HG02938 (cell line): ENCODE results near the gene PDZD7.
"Not testable (repeated sequence)": the region's sequence is repeated elsewhere in the genome, so short reads cannot be mapped to it uniquely, and the experiment has no call there.

ENCODE experiments used
- ATAC-seq: cut with Tn5 transposase; IDR thresholded peaks from one replicate; pipeline ENCODE4 v1.9.1; 2021; ENCODE audit warnings: mild to moderate bottlenecking, moderate library complexity; ENCODE audit not compliant: unreplicated experiment

PDZD7 gene

DNA sequence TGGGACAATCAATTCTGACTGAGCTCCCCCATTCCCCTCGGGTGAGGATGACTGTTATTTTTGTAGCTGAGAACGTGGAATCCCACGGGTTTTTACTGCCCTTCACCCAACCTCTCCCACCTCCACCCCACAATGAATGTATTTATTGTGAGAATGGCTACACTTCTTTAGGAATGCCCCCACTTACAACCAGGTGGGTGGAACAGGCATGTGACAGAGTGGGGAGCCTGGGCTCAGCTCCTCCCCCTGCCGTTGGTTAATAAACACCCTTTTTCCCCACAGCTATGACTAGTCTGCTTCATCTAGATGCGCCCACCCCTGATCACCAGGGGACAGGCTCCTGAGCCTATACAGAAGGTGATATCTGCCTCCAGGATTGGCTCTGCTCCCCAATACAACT, 45.6 kb downstream of the PDZD7 start:
- no peak for ATAC-seq

DNA sequence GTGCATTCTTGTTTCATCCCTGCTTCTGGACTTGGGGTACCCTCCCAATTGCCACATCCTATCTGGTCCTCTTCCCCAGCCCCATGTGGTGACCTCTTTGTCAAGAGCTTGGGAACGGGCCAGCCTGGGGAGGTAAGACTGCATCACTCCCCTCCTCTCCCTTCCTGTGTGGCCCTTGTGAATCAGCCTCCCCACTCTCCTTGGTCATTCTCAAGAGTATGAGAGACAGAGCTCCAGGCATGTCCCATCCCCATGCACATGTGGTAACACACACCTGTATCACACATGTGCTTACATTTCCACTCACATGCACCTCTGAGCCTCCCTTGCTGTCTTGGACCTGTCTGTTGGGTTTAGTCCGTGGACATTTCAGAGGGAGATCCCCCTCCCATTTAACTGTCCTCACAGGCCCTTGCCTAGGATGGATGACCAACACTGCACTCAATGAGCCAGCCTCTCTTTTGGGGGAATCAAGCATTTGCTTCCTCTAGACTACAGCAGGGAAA, 46.2 kb downstream of the PDZD7 start:
- no peak for ATAC-seq

DNA sequence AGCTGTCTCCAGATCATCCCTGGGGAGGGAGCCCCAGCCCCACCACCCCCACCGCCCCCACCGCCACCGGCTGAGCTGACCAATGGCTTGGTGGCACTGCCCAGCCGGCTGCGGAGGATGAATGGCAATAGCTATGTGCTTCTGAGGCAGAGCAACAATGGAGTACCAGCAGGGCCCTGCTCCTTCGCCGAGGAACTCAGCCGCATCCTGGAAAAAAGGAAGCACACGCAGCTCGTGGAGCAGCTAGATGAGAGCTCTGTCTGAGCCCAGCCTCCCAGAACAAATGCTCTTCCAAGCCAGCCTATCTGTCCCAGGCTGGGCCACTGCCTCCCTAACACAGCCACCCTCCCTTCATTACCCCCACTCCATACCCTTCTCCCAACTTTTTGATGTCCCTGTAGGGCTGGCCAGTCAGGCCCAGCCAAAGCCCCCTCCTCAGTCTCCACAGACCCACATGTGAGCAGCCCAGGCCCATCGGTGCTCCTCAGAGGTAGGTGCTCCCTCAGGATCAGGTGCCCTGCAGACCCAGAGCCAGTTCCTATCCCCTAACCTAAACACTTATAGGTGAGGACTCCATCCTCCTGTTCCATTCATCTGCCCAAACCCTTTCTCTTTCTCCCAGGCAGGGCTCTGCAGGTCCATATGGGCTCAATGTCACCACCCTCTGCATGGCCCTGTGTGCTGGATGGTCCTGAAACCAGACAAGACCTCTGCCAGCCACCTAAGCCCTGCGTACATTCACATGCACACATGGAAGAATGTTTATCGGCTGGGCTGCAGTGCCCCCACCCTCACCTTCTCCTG, 46.9 kb downstream of the PDZD7 start:
- ATAC-seq, result no peak

DNA sequence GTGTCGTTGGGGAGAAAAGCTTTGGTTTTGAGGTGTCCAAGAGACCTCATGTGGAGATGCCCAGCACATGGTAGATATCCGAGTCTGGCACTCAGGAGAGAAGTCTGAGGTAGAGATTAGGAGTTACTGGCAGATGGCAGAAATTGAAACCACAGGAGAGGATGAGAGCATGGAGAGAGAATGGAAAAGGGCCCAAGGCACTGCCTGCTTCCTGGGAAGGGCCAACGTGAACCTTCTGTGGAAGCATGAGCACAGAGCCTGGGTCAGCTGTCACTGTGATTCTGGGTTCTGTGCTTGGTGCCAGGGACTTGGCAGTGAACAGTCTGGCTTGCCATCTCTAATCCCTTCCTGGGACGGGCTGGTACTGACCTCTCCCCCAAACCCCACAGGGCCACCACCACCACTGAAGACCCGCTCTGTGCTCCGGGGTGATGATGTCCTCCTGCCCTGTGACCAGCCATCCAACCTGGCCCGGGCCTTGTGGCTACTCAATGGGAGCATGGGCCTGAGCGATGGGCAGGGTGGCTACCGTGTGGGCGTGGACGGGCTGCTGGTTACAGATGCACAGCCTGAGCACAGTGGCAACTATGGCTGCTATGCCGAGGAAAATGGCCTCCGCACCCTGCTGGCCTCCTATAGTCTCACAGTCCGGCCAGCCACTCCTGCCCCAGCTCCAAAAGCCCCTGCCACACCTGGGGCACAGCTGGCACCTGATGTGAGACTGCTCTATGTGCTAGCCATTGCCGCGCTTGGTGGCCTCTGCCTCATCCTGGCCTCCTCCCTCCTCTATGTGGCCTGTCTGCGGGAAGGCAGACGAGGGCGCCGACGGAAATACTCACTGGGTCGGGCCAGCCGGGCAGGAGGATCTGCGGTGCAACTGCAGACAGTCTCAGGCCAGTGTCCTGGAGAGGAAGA, 47.8 kb downstream of the PDZD7 start:
- no peak for ATAC-seq

DNA sequence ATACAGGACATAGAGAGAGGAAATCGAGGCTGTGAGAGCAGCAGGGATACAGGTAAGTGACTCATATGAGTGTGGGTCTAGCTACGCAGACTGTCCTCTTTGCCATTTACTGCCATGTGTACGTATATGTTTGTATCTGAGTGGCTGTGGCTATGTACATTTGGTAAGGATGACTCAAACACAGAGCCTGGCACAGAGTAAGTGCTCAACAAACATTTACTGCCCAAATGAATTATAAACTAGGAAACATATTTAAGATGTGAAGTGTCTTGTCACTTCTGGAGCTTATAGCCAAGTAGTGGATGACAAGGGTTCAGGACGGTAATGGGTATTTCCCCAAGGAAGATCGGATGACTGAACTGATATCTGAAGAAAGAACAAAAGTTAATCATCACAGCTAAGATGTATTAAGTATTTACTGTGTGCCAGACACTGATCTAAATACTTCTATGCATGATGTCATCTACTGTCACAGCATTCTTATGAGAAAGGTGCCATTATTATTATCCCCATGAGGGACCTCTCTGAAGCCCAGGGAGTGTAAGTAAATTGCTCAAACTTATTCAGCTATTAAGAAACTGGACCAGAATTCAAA, 49.7 kb downstream of the PDZD7 start:
- ATAC-seq, result no peak

DNA sequence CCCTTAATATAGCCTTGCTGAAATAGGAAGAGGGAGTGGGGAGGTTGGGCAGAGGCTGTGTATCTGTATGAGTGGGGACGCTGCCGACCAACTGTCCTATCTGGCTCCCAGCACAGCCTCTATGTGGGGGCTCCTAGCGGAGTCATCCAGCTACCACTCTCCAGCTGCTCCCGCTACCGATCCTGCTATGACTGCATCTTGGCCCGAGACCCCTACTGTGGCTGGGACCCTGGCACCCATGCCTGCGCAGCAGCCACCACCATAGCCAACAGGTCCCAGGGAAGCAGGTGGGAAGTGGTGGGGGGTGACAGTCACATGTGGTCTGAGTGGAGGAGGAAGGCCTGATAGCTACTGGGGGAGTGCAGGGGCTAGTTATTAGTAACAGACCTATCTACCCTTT, 50.2 kb downstream of the PDZD7 start:
- ATAC-seq, result no peak

DNA sequence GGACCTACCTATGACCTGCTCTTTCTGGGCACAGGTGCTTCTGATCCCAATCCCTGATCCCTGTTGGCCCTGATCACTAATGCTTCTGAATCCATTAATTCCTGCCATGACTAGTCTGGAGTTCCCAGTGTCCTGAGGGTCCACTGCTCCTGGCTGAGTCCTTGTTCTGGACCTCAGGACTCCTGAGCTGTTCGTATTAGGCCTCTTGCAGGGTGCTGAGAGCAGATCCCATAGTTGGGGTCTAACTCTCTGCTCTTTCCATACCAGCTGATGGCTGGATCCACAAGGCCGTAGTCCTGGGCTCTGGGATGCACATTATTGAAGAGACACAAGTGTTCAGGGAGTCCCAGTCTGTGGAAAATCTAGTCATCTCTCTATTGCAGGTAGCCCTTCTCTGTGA, 50.6 kb downstream of the PDZD7 start:
- no peak for ATAC-seq

DNA sequence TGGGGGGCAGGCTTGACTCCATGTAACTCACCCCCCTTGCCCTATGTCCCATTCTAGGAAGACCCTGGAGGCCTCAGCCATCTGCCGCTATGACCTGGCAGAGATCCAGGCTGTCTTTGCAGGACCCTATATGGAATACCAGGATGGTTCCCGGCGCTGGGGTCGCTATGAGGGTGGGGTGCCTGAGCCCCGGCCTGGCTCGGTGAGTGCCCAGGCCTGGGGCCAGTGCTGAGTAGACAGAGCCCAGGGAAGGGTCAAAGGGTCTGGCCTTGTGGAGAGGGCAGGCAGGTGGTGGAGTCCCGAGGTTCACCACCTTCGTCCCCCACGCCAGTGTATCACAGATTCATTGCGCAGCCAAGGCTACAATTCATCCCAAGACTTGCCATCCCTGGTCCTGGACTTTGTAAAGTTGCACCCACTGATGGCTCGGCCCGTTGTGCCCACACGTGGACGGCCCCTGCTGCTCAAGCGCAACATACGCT, 51.1 kb downstream of the PDZD7 start:
- ATAC-seq, result no peak

DNA sequence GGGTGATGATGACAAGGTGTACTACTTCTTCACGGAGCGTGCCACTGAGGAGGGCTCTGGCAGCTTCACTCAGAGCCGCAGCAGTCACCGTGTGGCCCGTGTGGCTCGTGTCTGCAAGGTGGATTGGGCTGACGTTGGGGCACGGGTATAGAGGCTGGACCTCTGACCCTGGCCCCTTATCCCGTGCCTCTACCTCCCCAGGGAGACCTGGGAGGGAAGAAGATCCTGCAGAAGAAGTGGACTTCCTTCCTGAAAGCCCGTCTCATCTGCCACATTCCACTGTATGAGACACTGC, 52.1 kb downstream of the PDZD7 start:
- ATAC-seq, result no peak

DNA sequence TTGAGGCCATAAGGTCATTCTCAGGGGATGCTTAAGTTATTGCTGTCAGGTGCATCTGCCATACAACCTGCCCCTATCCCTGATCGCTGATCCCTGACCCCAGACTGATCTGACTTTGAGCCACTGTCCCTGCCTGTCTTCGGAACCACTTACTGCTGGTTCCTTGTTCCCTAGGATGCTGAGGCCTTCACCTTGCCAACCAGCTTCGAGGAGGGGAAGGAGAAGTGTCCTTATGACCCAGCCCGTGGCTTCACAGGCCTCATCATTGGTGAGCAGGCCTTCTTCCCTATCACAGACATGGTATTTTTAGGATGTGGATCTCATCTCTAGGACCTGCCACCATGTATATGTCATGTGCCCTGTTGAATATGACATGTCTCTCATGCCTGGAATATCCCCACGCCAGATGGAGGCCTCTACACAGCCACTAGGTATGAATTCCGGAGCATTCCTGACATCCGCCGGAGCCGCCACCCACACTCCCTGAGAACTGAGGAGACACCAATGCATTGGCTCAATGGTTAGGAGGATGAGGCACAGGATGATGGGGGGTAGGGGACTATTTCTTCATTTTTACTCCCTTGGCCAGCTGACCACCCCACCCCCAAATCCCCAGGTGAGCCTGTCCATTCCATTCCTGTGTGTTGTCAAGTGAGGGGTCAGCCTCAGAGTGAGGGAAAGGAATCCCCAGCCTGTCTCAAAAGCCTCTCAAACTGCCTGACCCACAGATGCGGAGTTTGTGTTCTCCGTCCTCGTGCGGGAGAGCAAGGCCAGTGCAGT, 52.6 kb downstream of the PDZD7 start:
- ATAC-seq, result no peak

DNA sequence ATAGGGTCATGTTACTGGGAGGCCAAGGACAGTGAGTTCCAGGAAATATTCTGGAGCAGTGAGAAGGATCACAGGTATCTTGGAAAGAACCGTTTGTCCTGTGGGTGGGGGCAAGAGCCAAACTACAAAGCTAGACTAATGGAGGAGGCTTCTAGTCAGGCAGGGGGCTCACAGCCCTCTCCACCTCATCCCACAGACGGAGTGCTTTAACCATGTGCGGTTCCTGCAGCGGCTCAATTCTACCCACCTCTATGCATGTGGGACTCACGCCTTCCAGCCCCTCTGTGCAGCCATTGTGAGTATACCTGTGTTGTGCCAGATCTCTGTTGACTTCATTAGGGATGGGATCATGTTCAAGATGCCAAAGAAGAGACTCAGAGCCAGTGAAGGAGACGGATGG, 53.5 kb downstream of the PDZD7 start:
- ATAC-seq, result no peak

DNA sequence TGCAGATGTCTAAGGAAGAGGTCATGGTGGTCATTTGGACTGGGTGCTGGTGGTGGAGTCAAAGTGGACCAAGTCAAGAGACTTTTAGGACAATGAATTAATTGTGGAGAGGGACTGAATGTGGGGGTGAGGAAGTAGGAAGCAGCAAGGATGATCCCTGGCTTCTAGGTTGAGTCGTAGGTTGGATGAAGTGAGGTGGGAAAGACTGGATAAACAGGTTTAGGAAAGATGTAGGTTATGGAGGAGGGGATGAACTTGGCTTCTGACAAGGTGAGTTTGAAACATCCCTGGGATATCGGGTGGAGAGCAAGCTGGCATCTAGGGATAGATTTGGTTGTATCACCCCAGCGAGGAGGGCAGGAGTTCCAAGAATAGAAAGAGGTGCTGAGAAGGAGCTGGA, 54.0 kb downstream of the PDZD7 start:
- no peak for ATAC-seq

DNA sequence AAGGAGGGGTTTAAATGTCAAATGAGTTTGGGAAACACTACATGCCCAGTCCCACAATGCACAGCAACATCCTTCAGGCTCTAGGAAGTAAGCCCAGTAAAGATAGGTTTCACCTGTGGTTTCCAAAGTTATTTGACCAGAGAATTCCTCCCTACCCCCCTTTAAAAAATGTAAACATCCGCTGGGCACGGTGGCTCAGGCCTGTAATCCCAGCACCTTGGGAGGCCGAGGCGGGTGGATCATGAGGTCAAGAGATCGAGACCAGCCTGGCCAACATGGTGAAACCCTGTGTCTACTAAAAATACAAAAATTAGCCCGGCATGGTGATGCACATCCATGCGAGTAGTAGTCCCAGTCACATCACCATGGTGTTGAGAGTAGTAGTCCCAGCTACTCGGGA, 55.5 kb downstream of the PDZD7 start:
- not testable (repeated sequence) for ATAC-seq

DNA sequence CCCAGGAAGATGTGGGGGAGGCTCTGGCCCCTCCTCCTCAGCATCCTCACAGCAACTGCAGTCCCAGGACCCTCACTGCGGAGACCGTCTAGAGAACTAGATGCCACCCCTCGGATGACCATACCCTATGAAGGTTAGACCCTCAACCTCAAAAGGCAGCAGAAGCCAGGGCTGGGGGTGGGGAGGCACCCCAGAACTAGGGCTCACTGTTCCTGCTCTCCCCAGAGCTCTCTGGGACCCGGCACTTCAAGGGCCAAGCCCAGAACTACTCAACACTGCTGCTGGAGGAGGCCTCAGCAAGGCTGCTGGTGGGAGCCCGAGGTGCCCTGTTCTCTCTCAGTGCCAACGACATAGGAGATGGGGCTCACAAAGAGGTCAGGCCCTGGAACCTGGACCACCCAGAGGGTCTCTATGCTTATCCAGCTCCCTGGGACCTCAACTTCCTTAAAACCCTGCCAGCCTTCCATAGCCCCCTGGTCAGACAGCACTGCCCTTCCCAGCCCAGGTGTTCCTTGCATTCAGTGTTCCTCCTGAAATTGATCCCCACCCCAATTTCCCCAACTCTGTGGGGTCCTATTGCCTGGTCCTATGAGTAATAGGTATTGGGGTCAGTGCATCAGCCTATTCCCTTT, 57.9 kb downstream of the PDZD7 start:
- ATAC-seq, result no peak

DNA sequence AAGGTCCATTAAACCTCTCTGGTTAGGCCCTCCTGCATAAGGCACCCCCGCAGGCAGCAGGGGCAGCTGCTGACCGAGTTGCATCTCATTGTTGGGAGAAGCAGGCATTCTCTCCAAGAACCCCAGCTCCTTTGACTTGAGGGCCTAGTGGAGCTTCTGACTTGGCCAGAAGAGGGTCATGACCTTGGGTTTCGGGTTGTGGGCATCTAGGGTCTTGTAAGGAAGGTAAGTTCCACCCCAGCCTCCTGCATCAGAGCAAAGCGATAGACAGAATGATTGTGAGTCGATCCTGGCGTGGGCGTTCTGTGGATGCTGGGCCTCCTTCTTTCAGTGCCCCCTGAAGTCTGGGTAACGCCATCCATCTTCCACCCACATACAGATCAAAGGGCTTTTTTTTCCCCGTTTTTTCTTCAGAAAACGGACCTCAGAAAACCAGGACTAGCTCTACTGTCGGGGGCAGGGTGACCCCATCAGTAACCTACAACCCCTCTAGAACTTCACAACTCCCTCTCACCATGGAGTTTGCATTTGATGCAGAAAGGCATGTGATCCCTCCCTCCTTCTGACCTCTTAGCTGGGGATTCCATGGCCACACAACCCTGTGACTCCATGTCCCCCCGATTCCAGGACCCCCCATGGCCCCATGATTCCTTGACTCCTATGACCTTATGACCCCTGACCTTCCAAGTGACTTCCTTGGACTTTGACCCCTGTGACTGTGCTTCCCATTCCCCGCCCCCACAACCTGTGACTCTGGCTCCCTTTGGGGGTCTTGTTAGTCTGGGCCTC, 58.6 kb downstream of the PDZD7 start:
- no peak for ATAC-seq

DNA sequence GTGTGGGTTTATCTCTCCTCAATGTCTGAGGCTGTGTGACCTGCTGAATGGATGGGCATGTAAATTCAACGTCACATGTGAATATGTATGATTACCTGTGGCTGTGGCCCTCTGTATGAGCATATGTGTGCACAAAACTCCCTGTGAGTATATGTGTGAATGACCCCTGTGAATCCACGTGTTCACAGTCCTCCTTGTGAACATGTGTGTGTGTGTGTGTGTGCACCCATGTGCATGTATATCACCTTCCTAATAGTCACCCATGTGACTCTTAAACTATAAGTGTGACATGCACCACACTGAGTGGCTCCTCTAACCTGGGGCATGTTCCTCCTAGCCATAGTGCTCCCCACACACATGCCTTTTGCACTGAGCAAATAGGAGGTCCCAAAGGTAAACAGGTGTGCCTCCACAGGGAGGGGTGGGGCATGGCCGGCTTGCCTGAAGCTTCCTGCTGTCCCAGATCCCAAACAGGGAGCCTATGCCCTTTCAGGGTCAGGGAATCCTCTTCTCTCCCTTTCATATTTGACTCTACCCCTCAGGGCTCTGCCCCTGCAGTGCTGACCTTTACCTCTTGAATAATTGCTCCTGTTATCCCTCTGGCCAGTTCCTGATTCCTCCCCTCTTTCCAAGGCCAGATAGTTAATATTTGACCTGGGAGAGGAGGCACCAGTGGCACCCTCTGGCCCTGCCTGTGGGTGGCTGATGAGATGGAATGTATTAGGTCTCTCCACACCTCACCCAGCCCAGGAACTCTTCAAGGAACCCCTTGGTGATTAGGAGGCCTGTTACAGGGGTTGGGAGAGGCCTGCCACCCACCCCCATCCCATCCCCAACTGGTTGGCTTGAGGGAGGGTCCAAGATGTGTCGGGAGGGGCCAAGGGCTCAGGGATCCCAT, 59.8 kb downstream of the PDZD7 start:
- no peak for ATAC-seq

DNA sequence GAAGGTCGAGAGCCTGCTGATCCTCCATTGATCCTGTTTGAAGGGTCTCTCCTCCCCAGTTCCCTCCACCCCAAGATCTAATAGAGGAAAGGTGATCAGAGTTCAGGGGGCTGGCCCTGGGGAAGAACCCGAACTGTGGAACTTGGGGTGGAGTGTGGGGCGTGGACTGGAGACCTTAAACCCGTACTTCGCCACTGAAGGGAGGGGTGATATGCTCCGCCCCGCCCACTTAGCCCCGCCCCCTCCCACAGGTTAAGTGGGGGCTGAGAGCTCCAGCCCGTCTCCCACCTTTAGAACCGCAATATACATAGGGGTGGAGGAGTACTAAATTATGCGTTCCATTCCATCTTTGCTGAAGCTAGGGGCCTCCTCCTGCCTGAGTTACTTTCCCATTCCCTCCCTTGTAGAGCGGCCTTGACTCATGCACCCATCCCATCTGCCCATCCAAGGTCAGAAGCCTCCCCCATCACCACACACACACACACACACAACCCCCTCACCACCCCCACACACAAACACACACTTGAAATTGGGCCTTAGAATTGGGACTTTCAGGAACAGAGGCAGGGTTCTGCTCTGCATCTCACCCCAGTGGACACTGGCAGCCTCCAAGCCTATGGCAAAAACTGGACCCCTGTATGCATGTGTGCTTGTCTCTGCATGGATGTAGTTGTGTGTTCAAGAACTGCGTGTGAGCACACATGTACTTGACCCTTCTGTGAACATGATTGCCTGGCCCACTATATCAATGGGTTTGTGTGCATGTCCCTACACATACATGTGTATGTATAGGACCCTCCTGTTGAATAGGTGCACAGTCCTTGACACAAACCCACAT, 60.6 kb downstream of the PDZD7 start:
- ATAC-seq, result no peak
